ENCODE results near the gene AKNA. TPM values are rescaled to one million over a fixed set of nuclear protein-coding genes. Genes with fewer than 3 reads are reported as not detected.

The AKNA gene
- polyA plus RNA-seq, 1 donor from 2014 or later, result 1.2 TPM

DNA sequence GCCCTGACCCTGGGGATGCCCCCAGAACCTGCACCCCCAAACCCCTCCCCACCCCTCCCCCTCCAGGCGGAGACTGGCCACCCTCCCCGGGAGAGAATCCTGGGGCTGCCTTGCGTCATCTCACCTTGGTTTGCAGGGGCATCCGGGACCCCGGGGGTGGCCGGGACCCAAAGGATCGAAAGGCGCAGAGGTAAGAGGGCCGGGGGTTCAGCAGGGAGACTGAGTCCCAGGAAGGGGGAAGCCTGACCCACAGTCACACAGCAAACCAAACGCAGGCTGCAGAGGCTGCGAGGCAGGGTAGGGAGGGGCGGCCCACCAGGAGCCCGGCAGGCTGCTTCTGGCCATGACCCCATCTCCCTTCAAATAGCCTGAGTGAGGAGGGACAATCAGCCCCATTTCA is 98.7 kb downstream of the AKNA start:
- no peak overlapping the region for H3K27ac ChIP-seq (ENCODE audit: low read length)
- H3K9ac ChIP-seq (ENCODE audit: low read length), result no peak overlapping the region
- no peaks in the 10 kb centered on the region for H3K36me3 ChIP-seq (ENCODE audit: insufficient read depth, low read length)
- H4K20me1 ChIP-seq (ENCODE audit: insufficient read depth), result no peaks in the 10 kb centered on the region
- H3K27me3 ChIP-seq (ENCODE audit: insufficient read depth, low read depth, low read length), result no peaks in the 10 kb centered on the region
- no peak overlapping the region for H3K4me2 ChIP-seq (ENCODE audit: low read length)
- no peaks in the 10 kb centered on the region for H3K9me2 ChIP-seq (ENCODE audit: insufficient read depth, low read length)
- H3K9me3 ChIP-seq (ENCODE audit: low read length), result no peaks in the 10 kb centered on the region
- H3K4me3 ChIP-seq (ENCODE audit: low read length), result no peak overlapping the region
- H2AFZ ChIP-seq (ENCODE audit: low read depth, low read length), result no peak overlapping the region
- H3F3A ChIP-seq (ENCODE audit: insufficient read depth, low read length, poor library complexity, severe bottlenecking), result no peaks in the 10 kb centered on the region
- H3K79me2 ChIP-seq (replicated peaks; ENCODE audit: insufficient read depth, low read length), result no peaks in the 10 kb centered on the region
- TF ChIP-seq RAD21 (conservative IDR thresholded peaks at IDR 0.05) (no peak), MXI1 (conservative IDR thresholded peaks at IDR 0.05; ENCODE audit: poor library complexity, severe bottlenecking) (no peak), EP300 (conservative IDR thresholded peaks at IDR 0.05; ENCODE audit: poor library complexity, severe bottlenecking) (no peak), TAF1 (IDR thresholded peaks at IDR 0.05; ENCODE audit: low read depth) (no peak), POLR2AphosphoS5 (IDR thresholded peaks at IDR 0.05) (no peak), SMC3 (conservative IDR thresholded peaks at IDR 0.05; ENCODE audit: poor library complexity) (no peak), EZH2 (IDR thresholded peaks at IDR 0.05; ENCODE audit: borderline replicate concordance, insufficient read depth, low read length, poor library complexity, severe bottlenecking) (no peak)
- TF ChIP-seq, protein P1, sequence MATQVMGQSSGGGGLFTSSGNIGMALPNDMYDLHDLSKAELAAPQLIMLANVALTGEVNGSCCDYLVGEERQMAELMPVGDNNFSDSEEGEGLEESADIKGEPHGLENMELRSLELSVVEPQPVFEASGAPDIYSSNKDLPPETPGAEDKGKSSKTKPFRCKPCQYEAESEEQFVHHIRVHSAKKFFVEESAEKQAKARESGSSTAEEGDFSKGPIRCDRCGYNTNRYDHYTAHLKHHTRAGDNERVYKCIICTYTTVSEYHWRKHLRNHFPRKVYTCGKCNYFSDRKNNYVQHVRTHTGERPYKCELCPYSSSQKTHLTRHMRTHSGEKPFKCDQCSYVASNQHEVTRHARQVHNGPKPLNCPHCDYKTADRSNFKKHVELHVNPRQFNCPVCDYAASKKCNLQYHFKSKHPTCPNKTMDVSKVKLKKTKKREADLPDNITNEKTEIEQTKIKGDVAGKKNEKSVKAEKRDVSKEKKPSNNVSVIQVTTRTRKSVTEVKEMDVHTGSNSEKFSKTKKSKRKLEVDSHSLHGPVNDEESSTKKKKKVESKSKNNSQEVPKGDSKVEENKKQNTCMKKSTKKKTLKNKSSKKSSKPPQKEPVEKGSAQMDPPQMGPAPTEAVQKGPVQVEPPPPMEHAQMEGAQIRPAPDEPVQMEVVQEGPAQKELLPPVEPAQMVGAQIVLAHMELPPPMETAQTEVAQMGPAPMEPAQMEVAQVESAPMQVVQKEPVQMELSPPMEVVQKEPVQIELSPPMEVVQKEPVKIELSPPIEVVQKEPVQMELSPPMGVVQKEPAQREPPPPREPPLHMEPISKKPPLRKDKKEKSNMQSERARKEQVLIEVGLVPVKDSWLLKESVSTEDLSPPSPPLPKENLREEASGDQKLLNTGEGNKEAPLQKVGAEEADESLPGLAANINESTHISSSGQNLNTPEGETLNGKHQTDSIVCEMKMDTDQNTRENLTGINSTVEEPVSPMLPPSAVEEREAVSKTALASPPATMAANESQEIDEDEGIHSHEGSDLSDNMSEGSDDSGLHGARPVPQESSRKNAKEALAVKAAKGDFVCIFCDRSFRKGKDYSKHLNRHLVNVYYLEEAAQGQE (IDR thresholded peaks at IDR 0.05; ENCODE audit: borderline replicate concordance), result no peak
- TF ChIP-seq, protein P2, sequence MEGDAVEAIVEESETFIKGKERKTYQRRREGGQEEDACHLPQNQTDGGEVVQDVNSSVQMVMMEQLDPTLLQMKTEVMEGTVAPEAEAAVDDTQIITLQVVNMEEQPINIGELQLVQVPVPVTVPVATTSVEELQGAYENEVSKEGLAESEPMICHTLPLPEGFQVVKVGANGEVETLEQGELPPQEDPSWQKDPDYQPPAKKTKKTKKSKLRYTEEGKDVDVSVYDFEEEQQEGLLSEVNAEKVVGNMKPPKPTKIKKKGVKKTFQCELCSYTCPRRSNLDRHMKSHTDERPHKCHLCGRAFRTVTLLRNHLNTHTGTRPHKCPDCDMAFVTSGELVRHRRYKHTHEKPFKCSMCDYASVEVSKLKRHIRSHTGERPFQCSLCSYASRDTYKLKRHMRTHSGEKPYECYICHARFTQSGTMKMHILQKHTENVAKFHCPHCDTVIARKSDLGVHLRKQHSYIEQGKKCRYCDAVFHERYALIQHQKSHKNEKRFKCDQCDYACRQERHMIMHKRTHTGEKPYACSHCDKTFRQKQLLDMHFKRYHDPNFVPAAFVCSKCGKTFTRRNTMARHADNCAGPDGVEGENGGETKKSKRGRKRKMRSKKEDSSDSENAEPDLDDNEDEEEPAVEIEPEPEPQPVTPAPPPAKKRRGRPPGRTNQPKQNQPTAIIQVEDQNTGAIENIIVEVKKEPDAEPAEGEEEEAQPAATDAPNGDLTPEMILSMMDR (IDR thresholded peaks at IDR 0.05; ENCODE audit: poor library complexity, severe bottlenecking), result no peak

DNA sequence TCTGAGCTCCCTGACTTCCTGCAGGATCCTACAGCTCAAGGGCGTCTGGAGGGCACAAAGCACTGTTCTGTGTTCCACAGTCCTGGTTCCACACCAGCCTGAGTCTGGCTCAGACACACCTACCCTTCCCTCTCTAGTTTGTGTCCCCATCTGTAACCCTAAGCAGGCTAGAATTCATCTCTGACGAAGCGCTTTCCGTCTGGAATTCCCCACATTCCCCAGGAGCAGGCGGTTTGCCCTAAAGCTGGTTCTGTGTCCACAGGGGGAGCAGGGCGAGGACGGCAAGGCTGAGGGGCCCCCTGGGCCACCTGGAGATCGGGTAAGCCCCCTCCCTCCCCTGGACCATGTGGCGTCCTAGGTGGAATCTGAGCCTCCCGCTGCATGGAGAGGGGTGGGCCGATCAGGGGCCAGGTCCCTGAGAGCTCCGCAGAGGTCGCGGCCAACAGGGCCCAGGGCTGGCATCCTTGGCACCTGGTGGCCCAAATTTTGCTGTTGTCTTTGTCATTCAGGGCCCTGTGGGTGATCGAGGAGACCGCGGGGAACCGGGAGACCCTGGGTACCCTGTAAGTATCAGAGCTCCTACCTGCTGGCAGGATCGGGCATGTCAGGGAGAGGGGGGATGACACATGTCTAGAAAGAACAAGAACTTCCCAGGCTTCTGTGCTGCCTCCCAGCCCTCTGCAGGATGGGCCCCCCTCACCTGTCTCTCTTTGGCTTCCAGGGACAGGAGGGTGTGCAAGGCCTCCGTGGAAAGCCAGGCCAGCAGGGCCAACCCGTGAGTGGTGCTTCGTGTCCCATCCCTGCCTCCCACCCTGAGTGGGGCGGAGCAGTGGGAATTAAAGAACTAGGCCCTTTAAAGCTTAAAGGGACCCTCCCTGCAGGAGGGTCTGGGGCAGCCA is 99.3 kb downstream of the AKNA start:
- TF ChIP-seq SMC3 (conservative IDR thresholded peaks at IDR 0.05; ENCODE audit: poor library complexity), result no peak
- no peak for TF ChIP-seq MXI1 (conservative IDR thresholded peaks at IDR 0.05; ENCODE audit: poor library complexity, severe bottlenecking)
- no peak for TF ChIP-seq POLR2AphosphoS5 (IDR thresholded peaks at IDR 0.05)
- no peak for TF ChIP-seq EZH2 (IDR thresholded peaks at IDR 0.05; ENCODE audit: borderline replicate concordance, insufficient read depth, low read length, poor library complexity, severe bottlenecking)
- no peak for TF ChIP-seq RAD21 (conservative IDR thresholded peaks at IDR 0.05)
- TF ChIP-seq, protein P1 (IDR thresholded peaks at IDR 0.05; ENCODE audit: borderline replicate concordance), result no peak
- TF ChIP-seq TAF1 (IDR thresholded peaks at IDR 0.05; ENCODE audit: low read depth), result no peak
- TF ChIP-seq EP300 (conservative IDR thresholded peaks at IDR 0.05; ENCODE audit: poor library complexity, severe bottlenecking), result no peak
- TF ChIP-seq, protein P2 (IDR thresholded peaks at IDR 0.05; ENCODE audit: poor library complexity, severe bottlenecking), result no peak
- no peaks in the 10 kb centered on the region for H3K9me3 ChIP-seq (ENCODE audit: low read length)
- H3K9me2 ChIP-seq (ENCODE audit: insufficient read depth, low read length), result no peaks in the 10 kb centered on the region
- no peak overlapping the region for H2AFZ ChIP-seq (ENCODE audit: low read depth, low read length)
- no peak overlapping the region for H3K27ac ChIP-seq (ENCODE audit: low read length)
- H3K9ac ChIP-seq (ENCODE audit: low read length), result no peak overlapping the region
- H3K4me3 ChIP-seq (ENCODE audit: low read length), result no peak overlapping the region
- H3K27me3 ChIP-seq (ENCODE audit: insufficient read depth, low read depth, low read length), result no peaks in the 10 kb centered on the region
- no peaks in the 10 kb centered on the region for H3K79me2 ChIP-seq (replicated peaks; ENCODE audit: insufficient read depth, low read length)
- H4K20me1 ChIP-seq (ENCODE audit: insufficient read depth), result no peaks in the 10 kb centered on the region
- H3K36me3 ChIP-seq (ENCODE audit: insufficient read depth, low read length), result no peaks in the 10 kb centered on the region
- no peak overlapping the region for H3K4me2 ChIP-seq (ENCODE audit: low read length)
- no peaks in the 10 kb centered on the region for H3F3A ChIP-seq (ENCODE audit: insufficient read depth, low read length, poor library complexity, severe bottlenecking)
